HG03196 (cell line): ENCODE measurements around the gene CALCOCO2.
"Not testable (repeated sequence)": the region's sequence is repeated elsewhere in the genome, so short reads cannot be mapped to it uniquely, and the experiment has no call there.

Source experiments
- ATAC-seq: cut with Tn5 transposase; IDR thresholded peaks from one replicate; pipeline ENCODE4 v1.9.1; 2021; ENCODE audit not compliant: unreplicated experiment

CALCOCO2 gene

DNA sequence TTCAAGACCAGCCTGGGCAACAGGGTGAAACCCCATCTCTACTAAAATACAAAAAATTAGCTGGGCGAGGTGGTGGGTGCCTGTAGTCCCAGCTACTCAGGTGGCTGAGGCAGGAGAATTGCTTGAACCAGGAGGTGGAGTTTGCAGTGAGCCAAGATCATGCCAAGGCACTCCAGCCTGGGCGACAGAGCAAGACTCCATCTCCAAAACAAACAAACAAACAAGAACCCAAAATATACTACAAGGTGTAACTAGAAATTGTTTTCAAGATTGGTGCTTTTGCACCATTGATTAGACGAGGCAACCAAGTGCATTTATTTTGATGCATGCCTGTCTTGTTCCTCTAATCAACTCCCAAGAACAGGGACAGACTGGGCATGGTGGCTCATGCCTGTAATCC is 41.6 kb downstream of the CALCOCO2 start:
- ATAC-seq = not testable (repeated sequence)

DNA sequence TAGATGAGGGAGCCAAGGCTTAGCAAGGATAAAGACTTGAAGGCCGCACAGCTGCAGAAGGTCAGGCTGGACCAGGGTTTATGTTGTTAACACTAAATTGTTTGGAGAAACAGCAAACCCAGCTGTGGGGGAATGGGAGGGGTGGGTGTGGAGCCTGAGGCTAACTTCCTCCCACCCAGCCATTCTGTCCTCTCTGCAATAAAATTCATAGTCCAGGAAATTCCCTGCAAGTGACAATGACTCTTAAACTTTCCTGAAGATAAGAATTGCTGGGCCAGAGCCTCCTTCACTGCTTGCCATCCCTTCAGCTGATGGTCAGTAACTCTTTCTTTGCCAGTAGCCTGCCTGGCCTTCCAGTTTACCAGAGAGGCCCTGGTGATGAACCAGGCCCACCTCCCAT is 42.4 kb downstream of the CALCOCO2 start:
- no peak for ATAC-seq

DNA sequence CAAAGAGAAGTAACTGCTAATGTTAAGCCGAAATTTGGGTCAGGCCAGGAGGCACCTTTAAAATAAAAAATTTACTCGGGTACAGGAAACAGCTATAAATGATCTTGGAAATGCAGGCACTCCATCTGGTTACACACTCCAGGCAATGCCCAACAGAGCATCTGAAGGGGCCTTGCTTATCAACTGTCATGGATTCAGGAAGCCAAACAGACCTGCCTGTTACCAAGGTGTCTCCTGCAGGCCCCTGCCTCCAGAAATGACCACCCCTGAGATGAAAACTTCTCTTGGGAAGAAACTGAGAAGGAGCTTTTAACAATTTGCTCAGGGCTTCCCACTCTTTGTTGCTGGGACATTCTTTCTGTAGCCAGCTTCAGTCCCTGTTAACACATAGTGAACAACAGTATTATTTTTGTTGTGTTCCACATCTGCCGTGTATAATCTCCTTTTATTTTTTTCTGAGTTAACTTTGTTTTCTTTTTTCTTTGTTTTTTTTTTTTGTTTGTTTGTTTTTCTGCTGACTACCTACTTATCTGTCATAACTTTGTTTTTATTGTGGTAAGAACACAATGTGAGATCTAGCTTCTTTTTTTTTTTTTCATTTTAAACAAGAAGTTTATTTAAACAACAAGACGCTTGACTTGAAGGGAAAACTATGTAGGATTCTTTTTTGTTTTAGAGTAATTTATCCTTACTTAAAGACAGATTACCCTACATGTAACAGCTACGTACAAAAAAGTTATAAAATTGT is 43.0 kb downstream of the CALCOCO2 start:
- ATAC-seq = no peak

DNA sequence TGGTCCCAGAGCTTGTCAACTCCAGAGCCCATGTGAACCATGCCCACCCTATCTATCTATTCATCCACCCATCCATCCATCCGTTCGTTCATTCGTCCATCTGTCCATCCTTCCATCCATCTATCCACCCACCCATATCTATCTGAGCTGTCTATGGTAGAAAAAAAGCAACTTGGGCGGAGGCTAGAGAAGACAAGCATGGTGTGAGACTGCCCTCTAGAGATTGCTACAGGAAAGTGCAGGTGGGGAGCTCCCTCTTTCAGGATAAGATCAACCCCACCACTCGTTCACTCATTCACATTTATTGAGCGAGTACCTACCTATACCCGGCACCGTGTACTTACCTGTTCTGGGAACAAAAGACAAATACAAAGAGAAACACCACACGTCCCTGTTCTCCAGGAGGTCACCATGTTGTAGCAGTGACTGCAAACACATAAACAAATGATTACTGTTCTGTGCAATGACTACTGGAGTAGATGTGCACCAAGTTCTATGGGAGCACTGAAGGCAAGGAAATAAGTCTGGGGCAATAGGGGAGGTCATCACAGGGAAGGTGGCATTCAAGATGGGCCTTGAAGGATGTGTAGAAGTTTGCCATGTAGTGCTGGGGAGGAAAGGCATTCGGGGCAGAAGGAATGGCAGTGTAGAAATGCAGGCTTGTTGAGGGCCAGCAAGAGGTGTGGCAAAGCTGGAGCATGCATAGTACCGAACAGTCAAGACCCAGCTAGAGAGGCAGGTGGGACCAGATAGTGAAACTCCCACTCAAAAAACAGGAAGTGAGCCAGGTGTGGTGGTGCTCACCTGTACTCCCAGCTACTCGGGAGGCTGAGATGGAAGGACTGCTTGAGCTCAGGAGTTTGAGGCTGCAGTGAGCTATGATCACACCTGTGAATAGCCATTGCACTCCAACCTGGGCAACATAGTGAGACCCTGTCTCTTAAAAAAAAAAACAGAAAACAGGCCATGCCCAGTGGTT is 48.4 kb downstream of the CALCOCO2 start:
- no peak for ATAC-seq

DNA sequence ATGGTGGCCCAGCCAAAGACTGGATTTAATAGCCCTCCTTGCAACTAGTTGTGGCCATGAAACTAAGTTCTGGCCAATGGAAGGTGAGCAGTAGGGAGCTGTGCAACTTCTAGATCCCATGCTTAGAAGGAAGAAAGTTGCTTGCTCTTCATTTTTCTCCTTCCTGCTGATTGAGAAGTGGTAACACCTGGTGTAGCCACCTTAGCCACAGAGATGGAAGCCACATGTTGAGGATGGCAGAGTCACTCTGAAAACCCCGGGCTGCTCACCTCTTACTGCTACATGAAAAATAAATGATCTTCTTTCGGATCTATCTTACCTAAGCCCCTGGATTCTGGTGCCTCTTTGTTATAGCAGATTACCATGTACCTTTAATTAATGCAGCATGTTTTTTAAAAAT is 51.4 kb downstream of the CALCOCO2 start:
- ATAC-seq = no peak

DNA sequence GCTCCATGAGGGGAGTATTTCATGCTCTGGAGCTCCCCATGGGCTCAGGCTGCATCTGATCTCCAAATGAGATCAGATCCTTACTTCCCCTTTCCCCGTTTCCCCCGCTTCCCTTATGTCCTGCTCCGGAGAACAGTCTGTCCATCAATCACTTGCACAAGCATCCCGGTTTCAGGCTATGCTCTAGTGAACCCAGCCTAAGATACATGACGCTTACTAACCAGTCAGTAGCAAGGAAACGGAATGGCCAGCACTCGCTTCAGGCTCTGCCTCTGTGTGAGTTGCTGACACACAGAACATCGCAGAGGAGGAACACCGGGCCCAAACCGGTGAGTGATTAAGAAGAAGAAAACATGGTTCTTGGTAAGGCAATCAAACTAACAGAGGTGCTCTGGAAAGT is 52.3 kb downstream of the CALCOCO2 start:
- ATAC-seq = no peak

DNA sequence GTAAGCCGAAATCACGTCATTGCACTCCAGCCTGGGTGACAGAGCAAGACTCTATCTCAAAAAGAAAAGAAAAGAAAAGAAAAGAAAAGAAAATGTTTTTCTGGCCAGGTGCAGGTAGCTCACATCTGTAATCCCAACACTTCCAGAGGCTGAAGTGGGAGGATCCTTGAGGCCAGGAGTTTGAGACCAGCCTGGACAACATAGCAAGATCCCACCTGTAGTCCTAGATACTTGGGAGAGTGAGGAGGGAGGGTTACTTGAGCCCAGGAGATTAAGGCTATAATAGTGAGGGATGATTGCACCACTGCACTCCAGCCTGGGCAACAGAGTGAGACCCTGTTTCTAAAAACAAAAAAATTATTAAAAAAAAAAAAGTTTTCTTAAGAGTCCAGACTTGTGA is 59.3 kb downstream of the CALCOCO2 start:
- ATAC-seq = no peak

DNA sequence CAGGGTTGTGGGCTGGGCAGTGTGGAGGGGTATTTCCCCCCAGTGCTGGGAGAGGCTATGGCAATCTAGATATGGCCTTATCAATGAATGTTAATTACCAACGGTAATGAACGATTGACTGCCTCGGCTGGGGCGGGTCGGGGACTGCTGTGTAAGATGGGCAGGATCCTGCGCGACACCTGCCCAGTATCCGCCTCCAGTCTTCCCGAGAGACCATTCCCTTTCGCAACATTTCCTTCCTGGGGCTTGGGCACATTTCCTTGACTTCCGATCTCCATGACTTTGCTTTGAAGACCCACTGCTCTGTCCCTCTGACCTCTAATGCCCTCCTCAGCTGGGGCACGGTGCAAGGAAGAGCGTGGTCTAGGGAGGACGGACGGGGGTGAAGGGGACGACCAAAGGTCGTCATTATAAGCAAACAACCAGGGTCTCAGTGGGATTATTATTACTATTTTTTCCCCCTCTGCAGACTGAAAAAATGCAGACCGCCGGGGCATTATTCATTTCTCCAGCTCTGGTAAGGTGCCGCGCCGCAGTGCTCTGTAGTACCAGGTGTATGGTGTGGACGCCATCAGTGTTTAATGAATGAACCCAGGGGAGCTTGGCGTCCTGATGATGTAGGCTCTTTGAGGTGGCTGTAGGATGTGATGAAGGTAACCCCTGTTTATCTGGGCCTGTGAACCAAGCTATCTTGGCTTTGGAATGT is 62.3 kb downstream of the CALCOCO2 start:
- ATAC-seq = no peak

DNA sequence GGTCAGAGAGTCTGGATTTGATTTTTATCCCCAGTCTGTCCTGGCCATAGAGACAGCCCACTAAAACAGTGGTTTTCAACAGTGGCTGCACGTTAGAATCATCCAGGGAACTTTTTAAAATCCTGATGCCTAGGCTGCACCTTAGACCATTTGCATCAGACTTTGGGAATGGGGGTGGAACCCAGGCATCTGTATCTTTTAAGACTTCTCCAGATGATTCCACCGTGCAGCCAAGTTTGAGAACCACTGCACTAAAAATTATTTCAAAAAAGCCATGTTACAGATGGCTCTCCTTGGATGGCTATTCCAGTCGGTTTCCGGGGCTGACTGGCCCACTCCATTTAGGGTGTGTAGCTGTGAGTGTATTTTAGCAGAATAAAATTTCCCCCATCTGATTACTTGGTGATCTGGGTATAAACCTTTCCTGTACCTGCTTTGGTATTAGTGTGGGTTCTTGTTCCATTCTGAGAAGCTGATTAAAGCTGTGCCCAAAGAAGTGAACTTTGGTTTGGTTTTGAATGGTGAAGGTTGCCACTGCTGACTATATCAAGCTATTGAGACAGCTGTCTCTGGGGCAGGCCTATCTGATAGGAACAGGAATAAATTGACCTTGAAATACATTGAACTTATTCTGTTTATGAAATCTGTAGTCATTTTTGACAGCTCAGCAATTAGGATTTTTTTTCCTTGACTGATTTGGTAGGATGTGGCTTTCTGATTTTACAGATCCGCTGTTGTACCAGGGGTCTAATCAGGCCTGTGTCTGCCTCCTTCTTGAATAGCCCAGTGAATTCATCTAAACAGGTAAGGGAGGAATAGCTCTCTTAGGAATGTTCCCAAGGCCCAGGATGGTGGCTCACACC is 63.0 kb downstream of the CALCOCO2 start:
- ATAC-seq = no peak

DNA sequence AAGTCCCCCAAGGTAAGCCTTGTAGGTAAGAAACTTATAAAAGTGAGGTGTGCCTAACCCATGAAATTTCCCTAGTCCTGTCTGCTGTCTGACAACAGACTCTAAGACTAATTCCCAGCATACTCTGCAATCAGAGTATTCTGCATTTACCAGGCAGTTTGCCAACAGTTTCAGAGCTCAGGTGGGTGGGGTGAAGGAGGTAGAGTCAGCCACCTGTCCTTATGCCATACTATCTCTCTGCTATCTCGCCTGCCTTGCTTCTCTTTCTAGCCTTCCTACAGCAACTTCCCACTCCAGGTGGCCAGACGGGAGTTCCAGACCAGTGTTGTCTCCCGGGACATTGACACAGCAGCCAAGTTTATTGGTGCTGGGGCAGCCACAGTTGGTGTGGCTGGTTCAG is 64.1 kb downstream of the CALCOCO2 start:
- ATAC-seq = no peak

DNA sequence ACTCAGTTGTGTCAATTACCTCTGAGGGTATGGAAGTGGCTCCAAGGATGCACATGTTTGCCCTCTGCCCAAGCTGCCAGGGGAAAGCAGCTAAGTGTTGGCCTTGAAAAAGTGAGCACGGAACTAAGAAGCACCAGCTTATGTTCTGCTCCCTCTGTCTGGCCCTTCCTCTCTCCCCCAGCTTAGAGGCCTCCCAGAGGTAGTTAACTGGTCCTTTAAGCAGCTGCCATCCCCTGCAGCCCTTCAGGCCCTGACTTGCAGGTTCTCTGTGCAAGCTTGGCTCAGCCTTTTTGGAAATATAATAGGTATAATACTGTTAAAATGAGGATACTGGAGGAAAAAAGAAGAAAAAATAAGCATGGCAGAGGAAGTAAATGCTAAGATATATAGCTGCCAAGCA is 70.4 kb downstream of the CALCOCO2 start:
- ATAC-seq = no peak

DNA sequence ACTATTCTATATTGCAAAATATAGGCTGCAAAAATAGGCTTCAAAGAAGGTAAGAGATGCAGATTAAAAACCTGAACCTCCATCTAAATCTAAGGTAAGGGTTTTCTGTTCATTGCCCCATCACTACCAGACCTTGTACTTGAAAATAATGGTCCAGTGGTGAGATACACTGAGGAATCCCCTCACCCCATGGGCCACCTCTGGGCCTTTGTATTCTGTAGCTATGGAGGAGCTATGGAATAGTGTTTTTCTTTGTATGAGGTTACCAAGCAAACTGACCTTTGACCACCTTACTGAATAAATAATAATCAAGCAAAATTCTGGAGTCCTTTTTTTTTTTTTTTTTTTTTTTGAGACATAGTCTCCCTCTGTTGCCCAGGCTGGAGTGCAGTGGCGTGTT is 72.6 kb downstream of the CALCOCO2 start:
- no peak for ATAC-seq

DNA sequence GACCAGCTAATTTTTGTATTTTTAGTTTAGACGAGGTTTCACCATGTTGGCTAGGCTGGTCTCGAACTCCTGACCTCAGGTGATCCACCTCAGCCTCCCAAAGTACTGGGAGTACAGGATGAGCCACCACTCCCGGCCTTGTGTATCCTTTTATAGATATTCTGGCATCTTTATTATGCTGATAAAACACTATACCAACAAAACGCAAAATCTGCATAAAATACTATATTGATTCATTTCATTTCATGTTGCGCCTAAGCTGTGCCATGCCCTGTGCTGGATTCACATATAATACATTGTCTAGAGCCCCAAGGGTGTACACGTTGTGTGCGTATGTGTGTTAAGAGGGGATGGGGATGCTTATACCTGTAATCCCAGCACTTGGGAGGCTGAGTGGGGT is 73.6 kb downstream of the CALCOCO2 start:
- ATAC-seq = no peak

DNA sequence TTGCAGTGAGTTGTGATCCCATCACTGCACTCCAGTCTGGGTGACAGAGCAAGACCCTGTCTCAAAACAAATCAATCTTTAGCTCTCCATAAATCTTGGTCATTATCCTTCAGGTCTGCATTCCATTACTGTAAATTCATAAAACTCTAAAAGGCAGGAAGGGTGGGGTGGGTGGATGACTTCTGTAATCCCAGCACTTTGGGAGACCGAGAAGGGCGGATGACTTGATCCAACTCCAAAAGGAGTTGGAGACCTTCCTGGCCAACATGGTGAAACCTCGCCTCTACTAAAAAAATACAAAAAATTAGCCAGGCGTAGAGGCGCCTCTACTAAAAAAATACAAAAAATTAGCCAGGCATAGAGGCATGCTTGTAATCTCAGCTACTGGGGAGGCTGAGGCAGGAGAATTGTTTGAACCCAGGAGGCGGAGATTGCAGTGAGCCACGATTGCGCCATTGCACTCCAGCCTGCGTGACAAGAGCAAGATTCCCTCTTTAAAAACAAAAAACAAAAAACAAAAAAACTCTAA is 75.2 kb downstream of the CALCOCO2 start:
- no peak for ATAC-seq

DNA sequence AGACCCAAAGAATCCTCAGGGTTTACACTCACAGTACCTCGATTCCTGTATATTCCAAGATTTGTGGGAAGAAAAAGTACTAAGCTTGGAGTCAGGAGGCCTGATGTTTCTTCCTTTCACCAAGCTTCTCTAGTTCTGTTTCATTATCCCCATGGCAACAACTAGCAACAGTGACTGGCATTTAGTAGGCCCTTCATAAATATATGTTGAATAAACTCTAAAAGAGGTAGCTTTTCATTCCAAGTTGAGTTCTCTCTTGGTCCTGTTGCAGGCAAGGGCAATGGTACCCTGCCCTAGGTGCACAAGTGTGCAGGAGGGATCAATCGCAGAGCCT is 76.8 kb downstream of the CALCOCO2 start:
- no peak for ATAC-seq

DNA sequence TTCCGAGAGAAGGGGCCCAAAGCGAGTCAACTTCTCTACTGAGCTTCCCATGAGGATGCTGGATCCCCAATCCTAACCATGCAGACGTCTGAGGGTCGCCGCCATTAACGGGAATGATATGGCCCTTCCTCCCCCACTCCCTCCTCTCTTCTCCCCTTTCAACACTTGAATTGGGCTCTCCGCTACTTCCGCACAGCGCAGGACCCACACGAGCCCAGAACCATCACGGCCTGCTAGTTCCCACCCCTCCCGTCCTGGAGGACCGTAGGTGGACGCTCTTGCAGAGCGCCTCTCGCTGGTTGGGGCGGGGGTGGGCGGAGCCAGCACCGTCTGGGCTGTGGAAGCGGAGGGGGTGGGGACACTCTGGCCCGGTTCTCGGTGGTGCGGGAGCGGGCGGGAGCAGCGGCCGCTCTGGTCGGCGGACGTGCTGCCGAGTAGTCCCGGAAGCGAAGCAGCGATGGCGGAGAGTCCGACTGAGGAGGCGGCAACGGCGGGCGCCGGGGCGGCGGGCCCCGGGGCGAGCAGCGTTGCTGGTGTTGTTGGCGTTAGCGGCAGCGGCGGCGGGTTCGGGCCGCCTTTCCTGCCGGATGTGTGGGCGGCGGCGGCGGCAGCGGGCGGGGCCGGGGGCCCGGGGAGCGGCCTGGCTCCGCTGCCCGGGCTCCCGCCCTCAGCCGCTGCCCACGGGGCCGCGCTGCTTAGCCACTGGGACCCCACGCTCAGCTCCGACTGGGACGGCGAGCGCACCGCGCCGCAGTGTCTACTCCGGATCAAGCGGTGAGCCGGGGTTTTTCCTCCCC is 77.4 kb downstream of the CALCOCO2 start, which contains the start of gene UBE2Z:
UBE2Z (plus strand) TSS at position 361 of the 797 bp plus-strand sequence; CDS start at position 458, 97 bp downstream.
- ATAC-seq = peak; percentile 67

DNA sequence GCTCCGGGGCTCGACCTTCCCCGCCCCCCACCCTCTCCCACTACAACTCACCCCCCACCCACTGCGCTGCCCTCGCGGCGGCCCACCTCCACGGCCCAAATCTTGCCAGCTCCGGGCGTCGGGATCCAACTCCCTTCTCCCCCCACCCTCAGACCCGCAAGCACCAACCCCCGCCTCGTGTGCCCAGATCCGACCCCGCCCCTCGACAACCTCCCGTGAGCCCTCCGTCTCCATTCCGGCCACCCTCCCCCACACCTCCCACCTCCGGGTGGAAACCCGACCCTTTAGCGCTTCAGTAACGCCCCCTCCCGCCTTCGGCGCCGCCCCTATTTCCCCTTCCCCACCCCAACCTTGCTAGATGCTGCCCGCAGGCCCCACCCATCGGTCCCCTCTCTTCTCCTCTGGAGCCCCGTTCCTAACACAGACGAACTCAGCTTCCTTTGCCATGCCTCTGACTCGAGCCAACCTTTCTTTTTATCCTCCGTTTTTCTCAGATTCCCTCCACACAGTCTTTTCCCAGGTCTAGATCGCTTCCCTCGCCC is 78.1 kb downstream of the CALCOCO2 start:
- ATAC-seq = peak; percentile 44

DNA sequence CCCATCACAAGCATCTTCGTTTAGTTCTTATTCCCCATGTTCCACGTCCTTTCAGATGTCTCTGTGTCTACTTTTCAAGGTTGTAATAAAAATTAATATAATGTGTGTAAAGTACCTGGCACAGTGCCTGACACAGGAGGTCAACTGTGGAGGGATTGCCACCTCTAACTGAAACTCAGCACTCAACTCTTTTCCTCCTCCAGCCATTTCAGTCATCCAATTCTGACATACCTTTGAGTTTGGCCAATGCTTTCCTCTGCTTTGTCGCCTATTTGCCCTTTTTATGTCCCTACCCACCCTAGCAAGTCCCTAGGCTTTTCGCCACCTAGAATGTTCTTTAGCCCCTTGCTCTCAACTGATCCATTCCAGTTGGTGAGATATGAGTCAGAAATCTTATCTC is 78.9 kb downstream of the CALCOCO2 start:
- ATAC-seq = no peak

DNA sequence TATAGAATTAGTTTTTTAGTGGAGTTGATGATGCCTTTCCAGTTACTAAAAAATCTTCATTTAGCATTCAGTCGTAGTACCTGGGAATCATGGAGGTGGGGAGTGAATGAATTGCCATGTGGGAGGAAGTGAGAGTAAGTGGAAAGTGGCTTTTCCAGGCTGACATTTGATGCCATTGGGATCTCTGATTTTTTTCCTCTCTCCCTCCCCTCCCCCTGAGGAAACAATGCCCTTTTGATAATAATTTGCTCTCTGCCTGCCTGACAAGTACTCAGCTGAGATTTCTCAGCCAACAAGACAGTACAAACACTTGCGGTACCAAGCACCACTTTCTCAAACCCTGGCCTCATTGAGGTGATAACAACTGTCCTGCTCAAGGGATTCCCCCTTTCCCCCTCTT is 79.5 kb downstream of the CALCOCO2 start:
- no peak for ATAC-seq
